SW 1271 (cell line): Measurements from ENCODE around the gene ZNF407.

ENCODE experiments used
- DNase-seq, 2 experiments: peaks; one replicate each; lab custom pipeline; 2025; lab: John Stamatoyannopoulos, UW

ZNF407 gene

DNA sequence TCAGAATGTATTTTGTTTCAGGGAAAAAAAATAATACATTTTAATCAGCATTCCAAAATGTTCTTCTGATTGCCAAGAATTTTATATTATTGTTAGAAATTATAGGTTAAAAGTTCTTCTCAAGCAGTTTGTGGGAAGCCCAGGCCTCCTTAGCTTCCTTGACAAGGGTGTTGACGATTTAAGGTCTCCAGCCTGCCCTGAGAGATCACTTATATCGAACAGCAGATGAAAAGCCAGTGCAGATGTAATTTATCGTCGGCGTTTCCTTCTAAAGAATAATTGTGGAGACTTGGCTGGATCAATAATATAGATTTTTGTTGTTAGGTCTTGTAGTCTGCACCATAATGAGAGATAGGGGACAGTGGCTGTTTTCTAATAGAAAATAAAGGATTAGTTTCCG, 280.6 kb downstream of the ZNF407 start:
- DNase-seq: no peak

DNA sequence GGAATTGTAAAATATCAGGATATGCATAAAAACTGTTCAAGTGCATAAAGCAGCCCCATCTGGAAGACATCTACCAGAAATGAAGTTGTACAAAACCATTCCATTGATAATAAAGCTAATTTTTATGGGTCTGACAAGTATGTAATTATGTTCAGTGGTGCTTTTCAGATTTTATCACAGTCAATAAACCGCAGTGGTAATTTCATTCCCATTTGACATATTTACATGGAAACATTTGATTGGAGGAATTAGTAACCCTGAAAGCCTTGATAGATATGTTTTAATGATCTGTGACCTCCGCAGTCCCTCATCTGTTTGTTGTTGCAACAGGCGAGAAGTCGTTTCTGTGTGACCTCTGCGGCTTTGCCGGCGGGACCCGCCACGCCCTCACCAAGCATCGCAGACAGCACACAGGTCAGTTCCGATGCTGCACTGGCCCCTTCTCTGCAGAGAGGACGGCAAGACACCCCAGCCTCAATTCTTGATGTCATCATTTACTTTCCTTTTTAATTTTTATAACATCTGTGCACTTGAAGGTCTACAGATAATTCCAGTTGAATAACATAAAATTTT, 283.1 kb downstream of the ZNF407 start:
- no peak for DNase-seq

- no peak for DNase-seq
Measured at GRCh38 chr18:74892066-74892627, 294.5 kb downstream of the ZNF407 start.

GRCh38 chr18:74895686-74896085, 298.0 kb downstream of the ZNF407 start:
- DNase-seq: no peak

- no peak for DNase-seq
Measured at GRCh38 chr18:74896390-74896991, 298.8 kb downstream of the ZNF407 start.

GRCh38 chr18:74897971-74898657, 300.4 kb downstream of the ZNF407 start:
- DNase-seq: no peak

DNA sequence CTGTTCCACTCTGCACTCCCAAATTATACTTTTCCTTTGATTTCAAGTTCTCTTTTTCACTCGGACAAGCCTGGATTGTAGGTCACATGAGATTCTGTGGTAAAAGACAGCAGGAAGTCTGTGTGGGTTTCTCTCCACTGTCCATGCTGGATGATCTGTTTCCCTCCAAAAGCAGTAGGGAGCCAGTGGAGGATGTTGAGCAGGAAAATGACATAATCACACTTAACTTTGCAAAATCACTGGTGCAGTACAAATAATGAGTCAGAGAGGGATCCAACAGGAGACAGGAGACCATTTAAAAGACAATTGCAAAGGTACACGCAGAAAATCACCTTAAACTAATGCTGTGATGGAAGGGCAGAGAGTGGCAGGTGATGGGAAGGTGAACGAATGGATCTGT, 301.3 kb downstream of the ZNF407 start:
- DNase-seq: no peak

- DNase-seq: no peak
Measured at GRCh38 chr18:74899554-74899953, 301.9 kb downstream of the ZNF407 start.

GRCh38 chr18:74901362-74902146, 303.9 kb downstream of the ZNF407 start:
- DNase-seq: no peak

GRCh38 chr18:74902147-74902455, 304.4 kb downstream of the ZNF407 start:
- no peak for DNase-seq

DNA sequence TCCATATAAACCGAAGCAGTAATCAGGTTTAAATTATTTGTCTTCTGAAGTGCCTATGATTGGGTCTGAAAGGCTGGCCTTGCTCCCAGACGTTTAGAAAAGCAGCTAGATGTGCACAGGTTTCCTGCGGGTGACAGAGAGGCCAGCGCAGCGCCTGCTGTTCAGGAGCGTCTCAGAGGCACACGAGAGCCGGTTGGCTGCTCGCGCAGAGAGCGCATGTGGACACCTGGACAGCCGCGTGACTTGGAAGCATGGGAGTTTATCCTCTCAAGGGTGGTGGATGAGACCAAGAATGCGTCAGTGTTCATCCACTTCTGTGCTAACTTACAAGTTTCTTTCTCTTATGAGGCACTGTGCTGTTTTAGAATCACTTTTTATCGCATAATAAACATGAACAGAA, 307.6 kb downstream of the ZNF407 start:
- no peak for DNase-seq

DNA sequence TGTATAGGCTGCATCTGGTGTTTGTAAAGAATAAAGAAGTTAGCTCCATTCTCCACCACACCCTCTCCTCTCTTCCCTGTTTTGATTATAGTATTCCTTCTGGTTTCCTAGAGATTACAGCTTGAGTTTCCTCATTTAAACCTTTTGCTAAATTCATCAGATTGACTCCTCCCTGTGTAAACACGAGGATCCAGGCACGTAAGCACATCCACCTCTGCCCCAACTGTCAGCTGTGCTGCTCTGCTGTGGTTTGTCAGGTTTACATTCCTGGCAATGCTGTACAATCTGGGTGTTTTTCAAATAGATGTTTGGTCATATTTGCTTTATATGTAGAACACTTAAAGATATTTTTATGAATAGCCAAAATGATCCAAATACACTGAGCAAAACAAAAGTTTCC, 308.5 kb downstream of the ZNF407 start:
- no peak for DNase-seq

DNA sequence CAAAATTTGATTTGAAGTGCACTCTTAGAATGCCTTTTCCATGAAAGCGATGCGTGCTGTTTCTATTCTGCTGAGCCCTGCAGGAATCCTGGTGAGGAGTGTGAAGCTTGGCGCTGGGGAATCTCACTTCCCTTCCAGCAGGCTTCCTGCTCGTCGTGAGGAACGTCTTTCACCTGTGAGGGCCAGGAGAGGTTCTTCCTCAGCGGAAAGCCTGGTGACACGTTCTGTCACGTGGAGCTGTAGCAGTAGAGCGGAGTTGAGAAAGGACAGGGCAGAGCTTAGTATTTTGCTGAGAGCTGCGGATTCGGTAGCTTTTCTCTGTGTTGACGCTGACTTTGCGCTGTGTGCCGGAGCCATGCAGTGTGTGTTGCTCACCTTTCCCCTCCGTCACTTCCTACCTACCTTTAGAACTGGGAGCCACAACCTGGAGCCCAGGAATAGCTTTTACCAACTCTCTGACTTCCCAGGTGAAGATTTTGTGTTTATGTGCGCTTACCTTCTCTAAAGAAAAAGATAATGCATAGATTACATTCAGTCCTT, 316.5 kb downstream of the ZNF407 start:
- DNase-seq: no peak

GRCh38 chr18:74914648-74915047, 317.0 kb downstream of the ZNF407 start:
- DNase-seq: no peak

- no peak for DNase-seq
Measured at GRCh38 chr18:74916773-74917393, 319.2 kb downstream of the ZNF407 start.

DNA sequence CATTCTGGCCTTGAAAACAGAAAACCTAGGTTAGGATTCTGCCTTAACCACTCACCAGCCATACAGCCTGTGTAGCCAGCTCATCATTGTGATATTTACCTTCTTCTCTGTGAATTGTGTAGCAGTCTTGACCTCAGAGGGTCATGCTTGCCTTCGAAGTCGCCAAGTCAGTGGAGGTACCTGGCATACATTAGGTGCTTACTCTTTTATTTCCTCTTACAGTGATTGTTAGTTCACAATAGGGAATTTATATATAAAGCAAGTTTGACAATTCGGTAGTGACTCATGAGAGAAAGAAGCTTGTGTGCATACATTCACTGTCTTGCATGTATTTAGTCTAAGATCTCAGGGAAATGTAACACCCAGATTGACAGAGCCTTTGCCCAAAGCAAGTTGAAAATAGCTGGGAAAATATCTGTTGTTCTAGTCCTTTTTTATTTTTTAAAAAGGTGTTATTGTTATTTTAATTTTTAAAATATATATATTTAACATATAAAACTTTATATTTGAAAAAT, 320.7 kb downstream of the ZNF407 start:
- DNase-seq: no peak

DNA sequence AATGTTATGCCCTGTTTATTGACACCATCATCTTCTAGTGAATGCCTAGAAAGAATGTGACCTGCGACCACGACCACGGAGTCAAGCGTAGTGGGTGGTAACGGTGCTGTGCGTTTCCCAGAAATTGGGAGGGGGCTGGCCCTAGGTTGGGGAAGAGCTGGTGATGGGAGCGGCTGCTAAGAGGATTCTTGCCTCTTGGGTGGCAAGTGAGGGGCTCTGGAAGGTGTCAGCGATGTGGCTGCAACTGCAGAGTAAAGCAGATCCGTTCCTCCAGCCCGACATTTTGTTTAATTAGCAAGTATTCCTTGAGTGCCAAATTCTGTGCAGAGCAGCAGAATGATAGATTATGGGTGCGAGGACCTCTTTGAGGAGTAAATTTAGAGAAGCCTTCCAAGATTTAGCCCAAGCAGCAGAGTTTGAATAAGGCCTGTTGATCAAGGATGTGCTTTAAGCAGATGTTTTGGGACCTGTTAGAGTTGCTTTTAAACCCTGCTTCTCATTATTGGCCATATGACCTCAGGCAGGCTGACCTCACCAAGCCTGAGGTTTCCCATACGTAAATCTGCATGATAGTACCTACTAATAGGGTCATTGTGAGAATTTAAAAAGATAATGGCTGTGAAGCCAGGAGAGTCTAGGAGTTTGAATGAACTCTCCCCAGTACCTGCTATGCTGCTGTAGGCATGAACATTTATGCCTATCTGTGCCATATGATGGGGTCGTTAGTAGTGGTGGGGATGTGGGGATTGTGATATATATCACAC, 323.6 kb downstream of the ZNF407 start:
- DNase-seq: no peak

DNA sequence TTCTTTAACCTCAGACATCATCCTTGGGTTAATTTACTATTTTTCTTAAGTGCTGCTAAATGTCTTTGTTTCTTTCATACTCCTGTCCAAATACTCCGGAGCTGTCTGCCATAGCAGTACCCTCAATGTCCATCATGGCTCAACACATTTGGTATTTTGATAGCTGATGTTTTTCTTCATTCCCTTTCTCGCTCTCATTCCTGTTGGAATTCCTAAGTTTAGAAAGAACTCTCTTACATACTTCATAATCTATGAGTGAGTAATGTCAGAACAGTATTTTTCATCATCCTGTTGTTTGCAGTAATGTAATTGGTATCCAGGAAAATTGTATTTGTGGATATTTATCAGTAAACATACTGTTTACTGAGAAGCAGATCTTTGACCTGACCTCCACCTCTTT, 328.4 kb downstream of the ZNF407 start:
- DNase-seq: no peak

GRCh38 chr18:74928194-74928968, 330.7 kb downstream of the ZNF407 start:
- no peak for DNase-seq

GRCh38 chr18:74929110-74929509, 331.4 kb downstream of the ZNF407 start:
- DNase-seq: no peak
